ENCODE data around the gene INTS14.

GRCh38 chr15:65633752-65634151 lies 22.8 kb upstream of the INTS14 start:
- TF ChIP-seq CTCF (IDR thresholded peaks at IDR 0.05) (no peak), ZFX (IDR thresholded peaks at IDR 0.05; ENCODE audit: borderline replicate concordance) (no peak)

Measured in 22Rv1 (cell line).